K562 (cell line): ENCODE data around the gene ACO2.

Experiments
- EP300 ChIP-seq: IDR thresholded peaks from 2 replicates; pipeline ENCODE4 v1.6.1; 2012; ENCODE audit warnings: low read length, improper control_type of control experiment
- FOS ChIP-seq: IDR thresholded peaks from 3 replicates; pipeline ENCODE4 v1.6.1; 2011; ENCODE audit not compliant: insufficient read length; ENCODE audit errors: extremely low read depth
- KLF16 ChIP-seq: IDR thresholded peaks from 2 replicates; pipeline ENCODE4 v1.6.1; 2016; ENCODE audit warnings: antibody characterized with exemption
- POLR2A ChIP-seq: fragments of 450-650 bp; conservative IDR thresholded peaks from 2 replicates; pipeline ENCODE4 v1.6.1; 2016
- RAD21 ChIP-seq, 2 experiments: fragments of 250-450 bp in 1 of 2; fragments of 450-650 bp in 1 of 2; sonication (Bioruptor Pico) in 1 of 2; formaldehyde crosslinking in 1 of 2; IDR thresholded peaks in 1 of 2; conservative IDR thresholded peaks in 1 of 2; 2 replicates each; pipeline versions ENCODE4 v1.4.0 to v1.8.0; 2020 to 2022; ENCODE audit warnings: mild to moderate bottlenecking in 2 of 2, moderate library complexity in 1 of 2
- RNF2 ChIP-seq: sonication (generic); IDR thresholded peaks from 2 replicates; pipeline ENCODE4 v1.6.1; 2016
- SMAD2 ChIP-seq: fragments of 150-350 bp; IDR thresholded peaks from 2 replicates; pipeline ENCODE4 v1.6.1; 2014; ENCODE audit warnings: low read depth, mild to moderate bottlenecking, low read length
- SMARCC2 ChIP-seq: fragments of 450-650 bp; IDR thresholded peaks from 2 replicates; pipeline ENCODE4 v1.6.1; 2017; ENCODE audit warnings: antibody characterized with exemption, moderate library complexity, mild to moderate bottlenecking, low read depth
- SP1 ChIP-seq: sonication (generic); formaldehyde crosslinking; IDR thresholded peaks from 2 replicates; pipeline ENCODE4 v1.8.1; 2022; ENCODE audit warnings: mild to moderate bottlenecking, missing genetic modification reagents
- ZBTB7A ChIP-seq: IDR thresholded peaks from 2 replicates; pipeline ENCODE4 v1.6.1; 2011; ENCODE audit warnings: low read depth, mild to moderate bottlenecking, low read length, moderate library complexity, borderline replicate concordance; ENCODE audit not compliant: control insufficient read depth
- ZNF395 ChIP-seq: fragments of 200-800 bp; sonication (Bioruptor generic); IDR thresholded peaks from 2 replicates; pipeline ENCODE4 v1.6.1; 2017; ENCODE audit warnings: missing genetic modification characterization, missing compliant biosample characterization

- TF ChIP-seq POLR2A (no peak; the same call in 1 of the 2 replicates), KLF16 (no peak), RAD21 (CRISPR knock-in tag; conservative IDR thresholded peaks at IDR 0.05 in 1 of 2, IDR thresholded peaks at IDR 0.05 in 1 of 2) (no peak), EP300 (no peak), FOS (no peak), SMAD2 (no peak), SMARCC2 (no peak), ZNF395 (CRISPR knock-in tag) (no peak), ZBTB7A (no peak), RNF2 (no peak), SP1 (CRISPR knock-in tag) (no peak)
These were observed 65.3 kb downstream of the ACO2 start for GRCh38 chr22:41534219-41534618.
